Spinal cord (tissue), 10 donors: ENCODE measurements around the gene CEP63. TPM values are rescaled to one million over a fixed set of nuclear protein-coding genes. Genes with fewer than 3 reads are reported as not detected.

Experiments used
- DNase-seq, 6 donors: peaks; one replicate each; pipeline versions ENCODE4 v3.0.0 to v3.0.0-alpha.2; 2013 to 2015; ENCODE audit warnings: low spot score in 6 of 6, low read depth in 4 of 6
- H3K27ac ChIP-seq: one replicate; pipeline ENCODE4 v1.5.1; 2013; ENCODE audit warnings: low read depth, low read length, control low read depth
- H3K27me3 ChIP-seq: one replicate; pipeline ENCODE4 v1.6.1; 2013; ENCODE audit warnings: low read length; ENCODE audit not compliant: control insufficient read depth, insufficient read depth
- H3K36me3 ChIP-seq: one replicate; pipeline ENCODE4 v1.6.1; 2013; ENCODE audit warnings: low read length; ENCODE audit not compliant: control insufficient read depth, insufficient read depth
- H3K4me1 ChIP-seq: one replicate; pipeline ENCODE4 v1.6.1; 2013; ENCODE audit warnings: low read length; ENCODE audit not compliant: control insufficient read depth, insufficient read depth
- H3K4me3 ChIP-seq: one replicate; pipeline ENCODE4 v1.5.1; 2013; ENCODE audit warnings: low read depth, low read length, control low read depth
- H3K9me3 ChIP-seq: one replicate; pipeline ENCODE4 v1.6.1; 2013; ENCODE audit warnings: low read length; ENCODE audit not compliant: control insufficient read depth, insufficient read depth
- WGBS: methylation state at CpG from one replicate; pipeline ENCODE4 v1.1.5; 2013; ENCODE audit warnings: missing lambda C conversion rate; ENCODE audit not compliant: insufficient coverage; 5-methylcytosine and 5-hydroxymethylcytosine counted together
- polyA plus RNA-seq, 2 donors: library from polyadenylated mRNA; unstranded; fragments of 120-200 nt; gene quantifications; one replicate each; pipeline ENCODE4 v1.2.1, GENCODE V29; 2013; ENCODE audit not compliant: insufficient read length in 2 of 2
- total RNA-seq, 2 donors: library from RNA; depleted of rRNA in 1 of 2; stranded (reverse); fragments of 120-200 nt in 1 of 2; fragments of >200 nt in 1 of 2; gene quantifications; one replicate each; pipeline versions ENCODE4 v1.2.3 to v1.2.4, GENCODE V29; 2013 to 2014
- donor health status: healthy.

The CEP63 gene
- total and polyA plus RNA-seq, 4 donors, result 26.3 to 35.2 (median 28.6) TPM

DNA sequence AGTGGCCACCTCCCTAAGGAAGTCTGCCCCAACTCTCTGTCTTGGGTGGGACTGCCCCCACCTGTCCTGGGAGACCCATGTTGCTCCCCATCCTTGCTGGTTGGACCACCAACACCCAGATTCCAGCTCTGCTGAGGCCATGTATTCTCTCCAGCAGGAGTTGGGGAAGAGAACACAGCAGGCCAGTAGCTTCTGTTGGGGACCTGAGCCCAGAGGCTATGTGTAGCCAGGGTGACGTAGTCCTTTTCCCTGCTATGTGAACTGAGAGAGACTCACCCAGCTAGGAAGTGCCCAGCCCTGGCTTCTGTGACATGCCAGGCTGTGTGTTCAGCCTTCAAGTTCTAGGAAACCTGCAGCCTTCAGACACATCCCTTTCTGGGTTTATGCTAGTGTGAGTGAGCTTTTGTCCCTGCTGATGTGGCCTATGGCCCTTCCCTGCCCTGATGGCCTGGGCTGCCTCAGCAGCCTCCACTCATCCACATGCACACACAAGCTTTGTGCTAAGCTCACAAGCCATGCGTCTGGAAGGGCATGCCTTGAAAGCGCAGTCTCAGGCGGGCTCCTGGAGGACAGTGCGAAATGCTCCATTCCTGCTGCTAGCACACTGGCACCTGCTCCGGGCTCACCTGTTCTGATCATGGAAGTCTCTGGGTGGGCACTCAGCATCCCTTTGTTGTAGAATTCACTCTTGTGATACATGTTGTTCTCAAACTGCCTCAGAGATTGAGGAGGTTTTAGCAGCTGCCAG lies 122.3 kb downstream of the CEP63 start:
- WGBS, result 90% methylated on average over 6 of the region's 6 CpGs
- DNase-seq, result no peak
- peaks cover 10% of the 10 kb centered on the region for H3K36me3 ChIP-seq

DNA sequence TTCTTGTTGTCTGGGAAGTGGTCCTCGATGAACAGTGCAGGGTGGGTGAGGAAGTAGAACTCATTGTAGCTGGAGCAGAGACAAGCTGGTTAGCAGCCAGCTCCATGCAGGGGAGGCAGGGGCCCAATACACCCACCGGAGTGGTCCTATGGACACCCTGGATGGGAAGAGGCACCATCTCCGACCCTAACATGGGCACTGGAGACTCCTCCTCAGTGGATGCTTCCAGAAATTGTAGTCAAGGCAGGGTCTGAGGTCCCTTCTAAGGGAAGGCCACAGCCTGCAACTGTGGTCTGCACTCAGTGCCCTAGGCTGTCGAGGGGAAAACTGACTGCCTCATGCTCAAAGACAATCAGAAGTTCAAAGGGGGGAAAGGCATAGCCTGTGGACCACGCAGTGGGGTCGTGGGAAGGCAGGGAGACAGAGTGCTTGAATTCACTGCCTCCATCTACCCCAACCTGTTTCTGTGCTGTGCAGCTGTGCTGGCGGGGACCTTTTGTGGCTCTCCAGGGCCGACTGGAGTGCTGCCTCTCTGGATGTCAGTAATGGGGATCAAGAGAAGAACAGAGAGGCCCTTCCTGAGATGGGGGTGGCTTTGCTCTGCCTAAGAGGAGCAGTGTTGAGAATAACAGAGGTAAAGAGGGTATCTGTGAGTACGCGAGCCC lies 123.0 kb downstream of the CEP63 start:
- no peaks in the 10 kb centered on the region for H3K27me3 ChIP-seq
- H3K36me3 ChIP-seq, result peaks cover 10% of the 10 kb centered on the region
- H3K9me3 ChIP-seq, result no peaks in the 10 kb centered on the region
- DNase-seq, result no peak
- H3K27ac ChIP-seq, result no peak overlapping the region
- peaks cover 30% of the 10 kb centered on the region for H3K4me1 ChIP-seq
- H3K4me3 ChIP-seq, result no peak overlapping the region
- 96% methylated on average over 8 of the region's 10 CpGs for WGBS

More for the DNA sequence above, 122.3 kb downstream of the CEP63 start:
- Histone ChIP-seq H3K27me3 (no peaks in the 10 kb centered on the region), H3K4me1 (peaks cover 37% of the 10 kb centered on the region), H3K9me3 (no peaks in the 10 kb centered on the region), H3K27ac (no peak overlapping the region), H3K4me3 (no peak overlapping the region)

DNA sequence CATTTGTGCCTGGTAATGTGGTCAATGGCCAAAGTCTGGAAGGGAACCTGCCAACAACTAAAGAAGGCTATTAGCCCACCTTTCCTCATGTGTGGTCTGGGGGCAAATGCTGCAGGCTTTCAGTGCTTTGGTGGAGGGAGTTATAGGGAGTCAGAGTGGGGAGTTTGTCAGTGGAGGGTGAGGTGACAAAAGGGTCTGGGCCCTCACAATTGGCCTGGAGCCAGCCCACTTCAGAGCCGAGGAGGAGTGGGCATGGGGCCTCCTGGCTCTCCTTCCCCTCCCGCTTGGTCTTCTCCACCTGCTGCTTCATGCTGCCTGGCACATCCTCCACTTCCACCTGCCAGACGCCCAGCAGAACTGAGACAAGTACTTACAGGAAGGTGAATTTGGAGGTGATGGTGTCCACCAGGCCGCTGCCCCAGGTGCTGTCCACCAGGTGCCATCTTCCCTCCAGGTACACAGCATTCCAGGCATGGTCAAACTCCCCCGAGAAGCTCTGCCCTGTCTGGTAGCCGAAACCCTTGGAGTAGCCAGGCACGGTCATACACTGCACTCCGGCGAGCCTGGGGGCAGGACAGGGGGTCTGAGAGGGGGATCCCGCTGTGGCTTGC lies 124.1 kb downstream of the CEP63 start:
- DNase-seq, result no peak
- Histone ChIP-seq H3K9me3 (no peaks in the 10 kb centered on the region), H3K27ac (no peak overlapping the region), H3K4me3 (no peak overlapping the region), H3K27me3 (no peaks in the 10 kb centered on the region), H3K36me3 (peaks cover 10% of the 10 kb centered on the region), H3K4me1 (peaks cover 29% of the 10 kb centered on the region)
- 69% methylated on average over 4 of the region's 10 CpGs for WGBS

DNA sequence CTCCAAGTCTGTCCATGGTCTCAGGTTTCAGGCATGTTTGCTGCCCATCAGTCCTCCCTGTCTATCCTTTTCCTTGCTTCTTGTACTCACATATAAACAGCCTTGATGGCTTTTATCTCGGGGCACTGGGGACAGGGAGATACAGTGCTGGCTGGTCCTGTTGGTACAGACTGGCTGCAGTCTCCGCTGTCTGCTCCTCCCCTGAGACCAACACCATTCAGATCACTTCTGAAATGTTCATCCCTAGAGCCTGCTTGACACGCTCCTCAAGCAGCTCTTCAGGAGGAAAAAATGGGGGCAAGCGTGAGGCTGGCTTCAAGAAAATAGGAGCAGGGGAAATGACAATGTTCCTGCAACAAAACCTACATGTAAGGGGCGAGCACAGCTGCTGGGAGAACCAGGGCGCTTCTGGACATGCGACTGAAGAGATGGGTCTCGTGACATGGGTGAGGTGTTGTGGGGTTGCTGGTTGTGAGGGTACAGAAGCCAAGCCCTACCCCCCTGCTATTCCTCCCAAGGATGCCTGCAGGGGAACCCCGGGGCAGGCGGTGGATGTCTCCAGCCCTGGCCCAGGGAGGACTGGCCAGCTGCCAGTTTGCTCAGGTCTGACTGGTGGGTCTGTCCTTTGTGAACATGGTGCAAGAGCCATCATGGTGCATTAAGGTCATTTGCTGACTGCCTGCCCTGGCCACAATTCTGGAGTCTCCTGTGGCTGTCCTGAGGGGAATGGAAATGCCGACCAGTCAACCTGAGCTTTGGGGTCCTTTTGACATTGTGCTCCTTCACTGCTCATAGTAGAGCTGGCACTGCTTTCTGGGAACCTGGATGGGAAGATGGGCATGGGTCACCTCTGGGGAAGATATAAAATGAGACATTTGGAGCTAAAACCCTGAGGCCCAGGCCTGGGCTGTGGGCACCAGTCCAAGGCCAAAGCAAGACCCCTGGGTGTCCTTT lies 124.9 kb downstream of the CEP63 start:
- no peaks in the 10 kb centered on the region for H3K27me3 ChIP-seq
- no peak overlapping the region for H3K4me3 ChIP-seq
- no peaks in the 10 kb centered on the region for H3K9me3 ChIP-seq
- peak in 1 of 6 donors; percentile 30 for DNase-seq
- H3K4me1 ChIP-seq, result peaks cover 29% of the 10 kb centered on the region
- H3K36me3 ChIP-seq, result peaks cover 10% of the 10 kb centered on the region
- H3K27ac ChIP-seq, result no peak overlapping the region
- 75% methylated on average over 7 of the region's 11 CpGs for WGBS

DNA sequence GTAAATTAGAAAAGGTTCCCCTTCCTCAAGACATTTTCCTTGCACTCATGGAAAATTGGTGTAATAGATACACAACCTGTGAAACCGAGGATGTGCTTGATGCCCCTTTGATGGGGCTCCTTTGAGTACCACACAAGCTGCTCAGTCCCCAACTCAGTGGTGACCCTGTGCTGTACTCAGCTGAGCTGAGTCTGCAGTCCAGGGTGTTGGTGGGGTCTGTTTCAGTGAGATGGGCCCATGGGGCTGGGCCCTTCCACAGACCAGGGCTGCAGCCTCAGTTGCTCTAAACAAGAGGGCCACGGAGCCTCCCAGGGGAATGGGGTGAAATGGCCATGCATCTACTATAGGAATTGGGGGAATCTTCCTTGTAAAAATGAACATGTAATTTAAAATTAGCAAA lies 125.7 kb downstream of the CEP63 start:
- Histone ChIP-seq H3K4me1 (peaks cover 29% of the 10 kb centered on the region), H3K36me3 (peaks cover 10% of the 10 kb centered on the region), H3K27ac (no peak overlapping the region), H3K9me3 (no peaks in the 10 kb centered on the region), H3K4me3 (no peak overlapping the region), H3K27me3 (no peaks in the 10 kb centered on the region)
- DNase-seq, result no peak
- WGBS, result no CpG with 5 or more reads among the region's 2 CpGs

DNA sequence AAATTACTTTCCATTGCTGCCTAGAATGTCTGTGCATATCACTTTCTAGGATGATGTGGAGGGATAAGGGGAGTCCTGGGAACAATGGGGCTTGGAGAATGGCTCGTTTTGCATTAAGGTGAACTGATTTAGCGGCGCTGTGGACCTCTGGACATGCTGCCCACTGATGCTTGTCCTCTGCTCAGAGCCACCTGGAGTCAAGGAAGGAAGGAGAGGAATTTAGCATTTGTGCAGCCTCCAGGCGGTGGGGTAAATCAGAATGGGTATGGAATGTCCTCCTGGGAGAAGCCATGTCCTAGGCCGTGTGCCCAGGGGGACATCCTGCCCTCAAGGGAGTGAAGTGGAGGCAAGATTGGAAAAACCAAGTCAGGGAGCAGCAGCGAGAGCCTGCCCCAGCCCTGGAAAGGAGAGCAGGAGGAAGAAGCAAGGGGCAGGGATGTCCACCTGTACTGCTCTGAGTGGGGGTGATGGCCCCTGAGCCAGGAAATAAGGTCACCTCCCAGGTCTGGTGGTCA lies 127.2 kb downstream of the CEP63 start:
- no peaks in the 10 kb centered on the region for H3K9me3 ChIP-seq
- 67% methylated on average over 6 of the region's 6 CpGs for WGBS
- peak in 1 of 6 donors; percentile 46 for DNase-seq
- no peak overlapping the region for H3K4me3 ChIP-seq
- H3K27ac ChIP-seq, result no peak overlapping the region
- peaks cover 6% of the 10 kb centered on the region for H3K36me3 ChIP-seq
- no peaks in the 10 kb centered on the region for H3K27me3 ChIP-seq
- H3K4me1 ChIP-seq, result peaks cover 27% of the 10 kb centered on the region

DNA sequence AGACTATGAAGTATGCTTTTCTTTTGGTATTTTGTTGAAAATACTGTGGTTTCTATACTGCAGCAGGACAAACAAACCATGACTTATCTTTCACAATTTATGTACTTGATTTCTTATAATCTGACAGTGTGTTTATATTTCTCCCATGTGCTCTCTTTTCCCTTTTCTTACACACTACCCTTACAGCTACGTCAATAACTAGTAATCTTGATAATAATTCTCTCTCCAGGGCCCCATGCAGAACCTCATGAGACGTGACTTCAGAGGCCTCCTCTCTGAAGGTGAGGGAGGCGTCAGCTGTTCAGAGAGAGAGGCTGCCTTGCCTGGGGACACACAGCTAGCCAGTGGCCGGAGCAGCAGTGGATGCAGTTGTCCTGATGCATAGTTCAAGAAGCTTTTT lies 129.1 kb downstream of the CEP63 start:
- Histone ChIP-seq H3K27ac (no peak overlapping the region), H3K9me3 (no peaks in the 10 kb centered on the region), H3K27me3 (no peaks in the 10 kb centered on the region), H3K4me3 (no peak overlapping the region), H3K4me1 (peaks cover 31% of the 10 kb centered on the region), H3K36me3 (peaks cover 8% of the 10 kb centered on the region)
- DNase-seq, result no peak
- 100% methylated on average over 2 of the region's 4 CpGs for WGBS

DNA sequence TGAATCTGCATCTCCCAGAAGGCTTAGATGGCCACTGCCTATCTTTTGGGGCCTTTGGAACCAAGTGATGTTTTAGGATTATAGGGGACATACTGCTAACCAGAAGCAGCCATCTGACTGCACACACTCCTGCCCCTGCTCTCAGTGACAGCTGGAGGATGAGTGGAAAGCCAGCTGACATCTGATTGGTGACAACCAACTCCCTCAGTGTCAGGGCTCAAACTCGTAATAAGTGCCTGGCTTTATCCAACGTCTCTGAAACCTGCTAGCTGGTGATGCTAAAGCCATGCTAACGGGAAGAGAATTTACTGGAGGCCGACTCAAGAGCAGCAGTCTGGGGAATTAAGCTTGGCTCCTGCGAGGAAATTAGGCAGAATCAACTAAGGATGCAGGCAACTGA lies 129.9 kb downstream of the CEP63 start:
- DNase-seq, result no peak
- Histone ChIP-seq H3K4me1 (peaks cover 23% of the 10 kb centered on the region), H3K27me3 (no peaks in the 10 kb centered on the region), H3K36me3 (peaks cover 7% of the 10 kb centered on the region), H3K4me3 (no peak overlapping the region), H3K27ac (no peak overlapping the region), H3K9me3 (no peaks in the 10 kb centered on the region)
- WGBS, result 87% methylated on average over 5 of the region's 5 CpGs
